ENCODE results near the gene CACNA2D2. TPM values are rescaled to one million over a fixed set of nuclear protein-coding genes. Genes with fewer than 3 reads are reported as not detected.

CACNA2D2 gene
- total RNA-seq, 1 experiment from 2014 or later: not detected

- TF ChIP-seq, protein P1, sequence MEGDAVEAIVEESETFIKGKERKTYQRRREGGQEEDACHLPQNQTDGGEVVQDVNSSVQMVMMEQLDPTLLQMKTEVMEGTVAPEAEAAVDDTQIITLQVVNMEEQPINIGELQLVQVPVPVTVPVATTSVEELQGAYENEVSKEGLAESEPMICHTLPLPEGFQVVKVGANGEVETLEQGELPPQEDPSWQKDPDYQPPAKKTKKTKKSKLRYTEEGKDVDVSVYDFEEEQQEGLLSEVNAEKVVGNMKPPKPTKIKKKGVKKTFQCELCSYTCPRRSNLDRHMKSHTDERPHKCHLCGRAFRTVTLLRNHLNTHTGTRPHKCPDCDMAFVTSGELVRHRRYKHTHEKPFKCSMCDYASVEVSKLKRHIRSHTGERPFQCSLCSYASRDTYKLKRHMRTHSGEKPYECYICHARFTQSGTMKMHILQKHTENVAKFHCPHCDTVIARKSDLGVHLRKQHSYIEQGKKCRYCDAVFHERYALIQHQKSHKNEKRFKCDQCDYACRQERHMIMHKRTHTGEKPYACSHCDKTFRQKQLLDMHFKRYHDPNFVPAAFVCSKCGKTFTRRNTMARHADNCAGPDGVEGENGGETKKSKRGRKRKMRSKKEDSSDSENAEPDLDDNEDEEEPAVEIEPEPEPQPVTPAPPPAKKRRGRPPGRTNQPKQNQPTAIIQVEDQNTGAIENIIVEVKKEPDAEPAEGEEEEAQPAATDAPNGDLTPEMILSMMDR (conservative IDR thresholded peaks at IDR 0.05): no peak
- TF ChIP-seq EZH2 (IDR thresholded peaks at IDR 0.05; ENCODE audit: low read depth): no peak
- Histone ChIP-seq H4K20me1 (ENCODE audit: insufficient read depth) (no peaks in the 10 kb centered on the region), H3K27me3 (ENCODE audit: insufficient read depth, low read depth) (peaks cover 32% of the 10 kb centered on the region), H3K9me2 (ENCODE audit: insufficient read depth) (no peaks in the 10 kb centered on the region), H3F3A (ENCODE audit: insufficient read depth, low read depth) (no peaks in the 10 kb centered on the region), H3K9me3 (ENCODE audit: insufficient read depth, low read depth) (no peaks in the 10 kb centered on the region), H3K4me3 (no peak overlapping the region), H3K4me2 (no peak overlapping the region), H3K36me3 (ENCODE audit: low read depth) (no peaks in the 10 kb centered on the region), H2AFZ (no peak overlapping the region), H3K27ac (no peak overlapping the region), H3K4me1 (replicated peaks; ENCODE audit: insufficient read depth) (no peaks in the 10 kb centered on the region), H3K79me2 (ENCODE audit: low read depth) (no peaks in the 10 kb centered on the region)
- CTCF ChIA-PET: interaction anchor here (0.6 to 1.0 kb wide), 3 partner anchors 9 to 171 kb away, joined by 4 to 7 read pairs (median 5); no protein-coding TSS in a partner anchor
- intact Hi-C loops (cut with micrococcal nuclease; ENCODE audit: unreplicated experiment): loop anchor here (2.0 kb wide), 1 partner anchor 58 kb away; no protein-coding TSS in a partner anchor
- POLR2A ChIA-PET (ENCODE audit: unreplicated experiment): interaction anchor here (0.8 kb wide), 1 partner anchor 172 kb away, joined by 16 read pairs; no protein-coding TSS in a partner anchor
- DNase-seq: no peak
- no TSS peak for BruUV-seq (replicated peaks)
Observed at GRCh38 chr3:50371133-50371685, 132.2 kb downstream of the CACNA2D2 start.

DNA sequence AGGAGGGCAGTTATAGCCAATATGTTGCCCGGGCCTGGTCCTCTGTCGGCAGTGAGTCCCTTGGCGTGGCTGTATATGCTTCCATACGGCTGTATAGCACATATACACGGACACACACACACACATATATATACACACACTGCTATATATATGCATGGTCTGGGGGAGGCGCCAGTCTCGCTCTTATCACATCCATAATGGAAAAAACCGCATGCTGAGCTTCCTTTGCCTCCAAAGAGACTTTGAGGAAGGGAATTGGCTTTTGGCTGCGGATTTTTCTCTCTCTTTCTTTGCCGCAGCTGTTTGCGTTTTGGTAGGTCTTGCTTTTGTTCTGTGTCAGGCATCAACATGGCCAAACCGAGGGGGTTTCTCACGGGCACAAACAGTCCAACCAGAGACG, 132.8 kb downstream of the CACNA2D2 start:
- Histone ChIP-seq H3K4me3 (no peak overlapping the region), H3K9me3 (ENCODE audit: insufficient read depth, low read depth) (no peaks in the 10 kb centered on the region), H2AFZ (no peak overlapping the region), H3K4me1 (replicated peaks; ENCODE audit: insufficient read depth) (no peaks in the 10 kb centered on the region), H3K79me2 (ENCODE audit: low read depth) (no peaks in the 10 kb centered on the region), H3F3A (ENCODE audit: insufficient read depth, low read depth) (no peaks in the 10 kb centered on the region), H3K27me3 (ENCODE audit: insufficient read depth, low read depth) (peaks cover 29% of the 10 kb centered on the region), H3K9me2 (ENCODE audit: insufficient read depth) (no peaks in the 10 kb centered on the region), H3K4me2 (no peak overlapping the region), H3K36me3 (ENCODE audit: low read depth) (no peaks in the 10 kb centered on the region), H4K20me1 (ENCODE audit: insufficient read depth) (no peaks in the 10 kb centered on the region), H3K27ac (no peak overlapping the region)
- intact Hi-C loops (cut with micrococcal nuclease; ENCODE audit: unreplicated experiment): loop anchor here (2.0 kb wide), 1 partner anchor 58 kb away; no protein-coding TSS in a partner anchor
- BruUV-seq (replicated peaks): no TSS peak
- no peak for TF ChIP-seq EZH2 (IDR thresholded peaks at IDR 0.05; ENCODE audit: low read depth)
- TF ChIP-seq, protein P1 (conservative IDR thresholded peaks at IDR 0.05): peak; percentile 50; the same call in 1 of the 2 replicates
- ChIA-PET POLR2A (ENCODE audit: unreplicated experiment) (interaction anchor here (0.6 kb wide), 1 partner anchor 16 kb away, joined by 3 read pairs; no protein-coding TSS in a partner anchor), CTCF (interaction anchor here (0.5 to 1.0 kb wide), 4 partner anchors 9 to 172 kb away, joined by 4 to 7 read pairs (median 6); no protein-coding TSS in a partner anchor)
- DNase-seq: peak in 1 of 2 experiments; percentile 30

GRCh38 chr3:50369012-50369670, 134.3 kb downstream of the CACNA2D2 start:
- H3K4me2 ChIP-seq: no peak overlapping the region
- ChIA-PET POLR2A (ENCODE audit: unreplicated experiment) (interaction anchor here (0.6 kb wide), 1 partner anchor 1730 kb away, joined by 3 read pairs; no protein-coding TSS in a partner anchor), CTCF (no interaction called here)
- no peaks in the 10 kb centered on the region for H3K9me2 ChIP-seq (ENCODE audit: insufficient read depth)
- no peaks in the 10 kb centered on the region for H3K79me2 ChIP-seq (ENCODE audit: low read depth)
- H3K4me3 ChIP-seq: no peak overlapping the region
- no peak overlapping the region for H3K27ac ChIP-seq
- H4K20me1 ChIP-seq (ENCODE audit: insufficient read depth): no peaks in the 10 kb centered on the region
- no peaks in the 10 kb centered on the region for H3K9me3 ChIP-seq (ENCODE audit: insufficient read depth, low read depth)
- no peaks in the 10 kb centered on the region for H3K4me1 ChIP-seq (replicated peaks; ENCODE audit: insufficient read depth)
- H3K27me3 ChIP-seq (ENCODE audit: insufficient read depth, low read depth): peaks cover 29% of the 10 kb centered on the region
- no TSS peak for BruUV-seq (replicated peaks)
- DNase-seq: no peak
- no peaks in the 10 kb centered on the region for H3F3A ChIP-seq (ENCODE audit: insufficient read depth, low read depth)
- H2AFZ ChIP-seq: no peak overlapping the region
- no peaks in the 10 kb centered on the region for H3K36me3 ChIP-seq (ENCODE audit: low read depth)
- intact Hi-C loops (cut with micrococcal nuclease; ENCODE audit: unreplicated experiment): no loop called here
- TF ChIP-seq, protein P1 (conservative IDR thresholded peaks at IDR 0.05): no peak
- no peak for TF ChIP-seq EZH2 (IDR thresholded peaks at IDR 0.05; ENCODE audit: low read depth)

All from PC-9 (cell line).